GM21717 (cell line): Measurements from ENCODE around the gene CISD1.
A peak's percentile ranks its signal among the peaks of the same experiment; 100 is the strongest.

Experiments
- ATAC-seq: cut with Tn5 transposase; IDR thresholded peaks from one replicate; pipeline ENCODE4 v1.9.1; 2021; ENCODE audit warnings: mild to moderate bottlenecking, moderate library complexity; ENCODE audit not compliant: unreplicated experiment

Gene CISD1

DNA sequence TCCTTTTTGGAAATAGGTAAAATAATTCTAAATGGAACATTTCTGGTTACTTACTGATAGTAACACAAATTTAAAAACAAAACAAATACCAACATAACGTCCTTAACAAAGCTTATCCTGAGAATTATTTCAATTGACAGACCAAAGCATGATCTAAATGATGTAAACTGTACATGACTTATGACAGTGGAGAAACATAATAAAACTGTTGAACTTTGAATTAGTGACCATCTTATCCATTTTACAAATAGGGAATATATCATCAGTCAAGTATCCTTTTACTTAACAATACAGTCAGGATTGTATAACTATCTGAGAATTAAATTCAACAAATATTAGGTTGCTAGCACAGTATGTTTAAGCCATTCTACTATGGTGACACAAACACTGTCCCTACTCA is 3.7 kb upstream of the CISD1 start:
- ATAC-seq = no peak

GRCh38 chr10:58266003-58266825 is 2.7 kb upstream of the CISD1 start:
- peak; percentile 25 for ATAC-seq

- peak; percentile 10 for ATAC-seq
Observed at GRCh38 chr10:58266826-58267712, 1.9 kb upstream of the CISD1 start.

DNA sequence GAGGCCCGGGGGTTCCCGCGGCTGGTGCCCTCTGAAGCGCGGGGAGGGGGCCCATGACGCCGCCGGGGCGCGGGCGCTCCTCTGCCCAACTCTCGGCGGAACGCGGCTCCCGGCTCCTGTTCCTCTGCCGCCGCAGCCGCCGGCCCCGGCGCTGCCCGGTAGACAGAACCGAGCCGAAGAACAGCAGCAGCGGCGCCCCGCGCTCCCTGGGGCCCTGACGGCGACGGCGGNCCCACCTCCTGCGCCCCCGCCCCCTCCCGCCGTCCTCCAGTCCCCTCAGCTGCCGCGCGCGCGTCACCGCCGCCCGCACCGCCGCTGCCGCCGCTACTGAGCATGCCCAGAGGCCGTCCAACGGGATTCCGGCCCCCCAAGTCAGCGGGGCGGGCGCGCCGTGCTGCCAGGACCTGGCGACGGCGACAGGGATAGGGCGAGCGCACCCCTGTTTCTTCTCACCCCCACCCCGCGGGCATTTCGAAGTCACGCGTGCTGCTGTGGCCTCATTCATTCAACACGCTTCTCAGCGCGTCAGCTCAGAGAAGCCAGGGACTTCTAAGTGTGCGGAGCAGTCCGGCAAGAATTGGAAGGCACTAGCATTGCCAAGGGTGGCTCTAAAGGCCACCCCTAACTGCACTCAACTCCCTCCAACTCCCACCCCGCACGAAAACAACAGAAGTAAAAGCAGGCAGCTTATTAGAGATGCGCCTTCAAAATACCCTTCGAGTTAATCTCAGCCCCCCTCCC is 1.1 kb upstream of the CISD1 start, which contains the start of gene IPMK:
Gene IPMK, minus strand, starts transcription at position 182 of the 741 bp plus-strand sequence. CDS start 283 bp downstream, outside the sequence.
- ATAC-seq = peak; percentile 59

DNA sequence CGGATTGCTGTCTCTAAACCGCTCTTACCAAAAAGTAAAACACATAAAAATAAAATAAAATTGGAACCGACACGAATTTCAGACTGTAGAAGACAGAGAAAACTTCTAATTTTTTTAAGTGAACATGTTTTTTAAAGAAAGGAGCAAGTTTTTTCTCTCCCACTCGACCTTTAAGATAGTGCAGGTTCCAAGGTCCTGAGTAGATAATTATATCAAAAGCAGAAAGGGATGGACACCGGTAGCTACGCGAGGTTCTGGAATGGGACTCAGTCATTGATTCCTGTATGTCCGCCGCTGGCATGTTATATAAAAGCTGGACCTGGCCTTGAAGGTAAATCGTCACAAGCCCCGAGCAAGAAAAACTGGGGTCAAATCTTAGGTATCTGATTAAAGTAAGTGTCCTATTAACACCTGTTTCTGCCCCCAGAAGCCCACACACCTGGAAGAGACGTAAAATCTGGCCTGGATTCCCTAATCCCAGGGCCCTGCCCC is 462 bp upstream of the CISD1 start:
- ATAC-seq = peak; percentile 2

- ATAC-seq = no peak
Observed at GRCh38 chr10:58269782-58270290, 874 bp downstream of the CISD1 start.

- ATAC-seq = no peak
Observed at GRCh38 chr10:58275261-58275660, 6.3 kb downstream of the CISD1 start.

GRCh38 chr10:58275908-58276307 is 6.9 kb downstream of the CISD1 start:
- no peak for ATAC-seq

GRCh38 chr10:58278274-58278961 is 9.5 kb downstream of the CISD1 start:
- no peak for ATAC-seq

DNA sequence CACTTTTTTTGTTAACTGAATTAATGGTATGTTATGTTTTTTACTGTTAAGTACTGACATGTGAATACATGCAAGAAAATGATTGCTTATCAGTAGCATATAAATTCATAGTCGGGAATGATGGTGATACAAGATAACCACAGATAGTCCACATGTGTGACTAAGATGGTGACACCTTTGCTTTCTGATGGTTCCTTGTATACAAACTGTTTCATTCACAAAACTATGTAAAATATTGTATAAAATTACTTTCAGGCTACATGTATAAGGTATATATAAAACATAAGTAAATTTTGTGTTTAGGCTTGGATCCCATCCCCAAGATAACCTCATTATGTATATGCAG is 10.0 kb downstream of the CISD1 start:
- no peak for ATAC-seq

GRCh38 chr10:58280477-58280876 is 11.5 kb downstream of the CISD1 start:
- ATAC-seq = no peak

- ATAC-seq = no peak
Observed at GRCh38 chr10:58281092-58281752, 12.3 kb downstream of the CISD1 start.

DNA sequence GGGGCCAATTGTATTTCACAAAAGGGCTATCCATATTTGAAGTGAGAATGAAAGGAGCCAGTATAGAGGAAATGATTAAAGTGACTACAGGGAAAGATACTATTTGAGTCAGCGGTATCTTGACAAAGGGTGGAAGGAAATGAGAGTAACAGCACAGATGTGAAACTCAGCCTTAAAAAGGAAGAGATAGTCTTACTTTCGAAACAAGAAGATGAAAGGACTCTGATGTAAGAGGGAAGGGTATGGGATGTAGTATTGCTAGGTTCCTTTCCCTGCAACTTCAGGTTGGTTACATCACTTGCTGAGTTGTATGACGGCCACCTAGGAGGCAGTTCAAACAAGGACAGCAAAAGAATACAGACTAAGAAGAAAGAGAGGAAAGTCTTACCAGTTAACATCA is 13.7 kb downstream of the CISD1 start:
- peak; percentile 99 for ATAC-seq

DNA sequence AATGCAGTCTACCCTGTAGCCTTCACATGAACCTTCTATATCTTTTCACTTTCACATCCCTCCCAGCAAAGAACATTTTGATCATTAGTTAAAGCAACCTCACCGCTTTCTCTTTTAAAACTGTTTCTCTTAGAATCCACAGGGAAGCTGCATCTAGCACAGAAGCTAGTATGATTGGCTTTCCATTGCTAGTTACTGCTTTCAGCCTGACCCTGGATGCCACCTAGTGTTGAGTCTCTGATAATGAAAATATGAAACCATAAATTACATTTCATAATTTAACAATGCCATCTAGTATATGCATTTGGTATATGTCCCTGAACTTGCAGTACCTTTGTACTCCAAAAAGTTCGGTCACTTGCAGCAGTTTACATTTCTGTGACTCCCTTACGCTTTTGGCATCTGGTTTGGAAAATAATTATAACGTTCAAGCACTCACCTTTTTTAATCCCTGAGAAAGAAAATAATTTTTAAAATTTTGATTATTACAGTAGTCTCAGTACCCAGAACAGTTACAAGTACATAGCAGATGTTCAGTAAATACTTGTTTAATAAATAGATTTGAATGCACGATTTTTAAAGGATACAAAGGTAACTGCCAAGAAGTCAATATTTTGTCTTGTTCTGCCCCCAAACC is 22.7 kb downstream of the CISD1 start:
- peak; percentile 94 for ATAC-seq

DNA sequence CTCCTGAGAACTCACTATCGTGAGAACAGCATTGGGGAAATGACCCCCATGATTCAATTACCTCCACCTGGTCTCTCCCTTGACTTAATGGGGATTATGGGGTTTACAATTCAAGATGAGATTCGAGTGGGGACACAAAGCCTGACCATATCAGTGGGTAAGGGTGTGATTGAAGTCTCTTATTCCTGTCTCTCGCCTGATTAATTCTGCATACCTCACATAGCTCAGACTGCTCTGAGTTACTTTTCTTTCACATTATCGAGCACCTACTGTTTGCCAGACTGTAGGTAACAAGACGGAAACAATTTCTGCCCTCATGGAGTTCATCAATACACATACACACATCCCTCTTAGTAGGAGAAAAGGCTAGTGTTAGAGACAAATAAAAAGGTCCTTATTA is 25.0 kb downstream of the CISD1 start:
- no peak for ATAC-seq

GRCh38 chr10:58299580-58299979 is 30.6 kb downstream of the CISD1 start:
- peak; percentile 89 for ATAC-seq

- ATAC-seq = no peak
Observed at GRCh38 chr10:58300676-58301075, 31.7 kb downstream of the CISD1 start.

DNA sequence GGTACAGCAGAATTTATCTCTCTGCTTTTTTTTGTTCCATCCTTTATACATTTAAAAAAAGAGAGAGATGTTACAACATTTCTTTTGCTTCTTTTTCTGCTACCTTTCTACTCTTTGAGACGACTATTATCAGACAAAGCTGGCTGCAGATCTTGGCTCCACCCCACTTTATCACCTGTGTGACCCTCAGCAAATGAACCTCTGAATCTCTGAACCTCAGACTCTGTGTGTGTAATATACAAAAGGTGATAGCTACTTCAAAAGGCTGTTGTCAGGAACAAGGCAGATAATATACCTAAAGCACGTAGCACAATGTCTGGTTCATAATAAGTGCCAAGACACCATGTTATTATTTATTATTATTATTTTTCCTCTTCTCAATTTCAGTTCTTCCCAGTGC is 33.3 kb downstream of the CISD1 start:
- ATAC-seq = no peak

DNA sequence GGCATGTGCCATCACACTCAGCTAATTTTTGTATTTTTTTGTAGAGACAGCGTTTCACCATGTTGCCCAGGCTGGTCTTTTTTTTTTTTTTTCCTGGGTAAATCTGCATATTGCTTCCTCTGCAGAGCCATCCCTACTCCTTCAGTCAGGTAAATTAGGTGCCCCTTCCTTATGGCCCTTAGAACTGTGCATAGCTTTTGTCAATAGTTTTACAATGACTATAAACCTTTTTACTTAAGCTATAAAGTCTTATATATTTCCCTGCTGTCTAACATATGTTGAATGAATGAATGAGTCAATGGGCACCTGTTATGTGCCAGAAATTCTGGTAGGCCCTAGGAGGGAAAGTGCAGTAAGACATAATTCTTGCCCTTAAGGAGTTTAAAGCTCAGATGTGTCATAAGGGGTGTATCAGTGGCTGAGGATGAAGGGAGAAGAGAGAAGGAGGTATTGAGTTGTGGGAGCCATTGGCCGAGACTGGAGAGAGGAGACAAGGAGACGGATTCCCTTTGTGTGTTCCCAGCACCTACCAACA is 35.2 kb downstream of the CISD1 start:
- no peak for ATAC-seq
